ENCODE results near the gene PAFAH1B1. TPM values are rescaled to one million over a fixed set of nuclear protein-coding genes. Genes with fewer than 3 reads are reported as not detected.
A peak's percentile ranks its signal among the peaks of the same experiment; 100 is the strongest.
"Not testable (repeated sequence)": the region's sequence is repeated elsewhere in the genome, so short reads cannot be mapped to it uniquely, and the experiment has no call there.

PAFAH1B1 gene
- total RNA-seq, result 100 to 1,000 TPM; 170 to 173 TPM

DNA sequence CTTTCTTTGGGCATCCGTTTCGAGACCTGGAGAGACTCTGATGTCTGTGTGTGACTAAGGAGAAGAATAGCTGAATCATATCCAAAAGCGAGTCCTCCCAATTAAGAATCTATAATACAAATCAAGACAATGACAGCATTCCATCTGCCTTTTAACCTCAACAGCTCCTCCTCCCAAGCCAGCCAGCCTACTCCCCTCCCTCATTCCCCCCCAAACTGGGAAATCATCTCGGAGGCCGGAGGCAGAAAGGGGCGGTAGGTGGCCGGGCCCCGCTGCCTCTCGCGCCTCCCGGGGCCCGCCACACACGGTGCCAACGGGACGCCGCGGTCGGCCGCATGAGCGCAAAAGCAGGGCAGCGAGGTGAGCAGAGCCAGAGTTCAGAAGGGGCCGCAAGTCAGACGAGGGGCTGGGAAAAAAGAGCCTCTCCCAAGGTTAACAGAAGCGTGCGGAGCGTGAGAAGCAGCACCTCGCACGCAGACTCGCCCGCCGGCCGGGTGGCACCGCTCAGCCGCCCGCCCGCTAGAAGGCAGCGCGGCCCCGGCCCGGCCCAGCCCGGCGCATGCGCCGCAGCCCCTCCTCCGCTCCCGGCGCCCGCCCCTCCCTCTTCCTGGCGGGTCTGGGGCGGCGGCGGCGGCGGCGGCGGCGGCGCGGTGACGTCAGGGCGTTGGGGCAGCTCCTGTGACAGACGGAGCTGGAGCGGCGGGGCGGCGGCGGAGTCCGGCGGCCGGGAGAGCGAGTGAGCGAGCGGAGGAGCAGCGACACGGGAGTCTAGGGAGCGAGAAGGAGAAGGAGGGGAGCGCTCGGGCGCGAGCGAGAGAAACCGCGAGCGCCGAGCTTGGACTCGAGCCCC is at the start of gene PAFAH1B1:
TSS of gene PAFAH1B1 (plus strand) at position 684 of the 850 bp plus-strand sequence. CDS start 44,635 bp downstream, outside the sequence.
- Mint-ChIP-seq H3K36me3 (peaks cover 3% of the 10 kb centered on the region), H3K27ac (peak within 1 kb of the TSS; percentile 83), H3K27me3 (no peaks in the 10 kb centered on the region), H3K4me3 (peak within 1 kb of the TSS; percentile 91), H3K4me1 (ENCODE audit: low read depth) (peaks cover 27% of the 10 kb centered on the region), H3K9me3 (no peaks in the 10 kb centered on the region)
- intact Hi-C loops (cut with micrococcal nuclease), result loop anchor here (2.0 to 5.0 kb wide), 2 partner anchors 82 to 191 kb away; partner anchors contain the start of genes METTL16 and MNT
- DNase-seq, result peak; percentile 96
- POLR2A ChIA-PET, result interaction anchor here (1.1 to 1.6 kb wide), 6 partner anchors 60 to 200 kb away, joined by 3 to 18 read pairs (median 4); partner anchors contain the start of gene METTL16
- CTCF ChIA-PET, result interaction anchor here (0.6 to 2.9 kb wide), 7 partner anchors 8 to 455 kb away, joined by 3 to 13 read pairs (median 4); no protein-coding TSS in a partner anchor

DNA sequence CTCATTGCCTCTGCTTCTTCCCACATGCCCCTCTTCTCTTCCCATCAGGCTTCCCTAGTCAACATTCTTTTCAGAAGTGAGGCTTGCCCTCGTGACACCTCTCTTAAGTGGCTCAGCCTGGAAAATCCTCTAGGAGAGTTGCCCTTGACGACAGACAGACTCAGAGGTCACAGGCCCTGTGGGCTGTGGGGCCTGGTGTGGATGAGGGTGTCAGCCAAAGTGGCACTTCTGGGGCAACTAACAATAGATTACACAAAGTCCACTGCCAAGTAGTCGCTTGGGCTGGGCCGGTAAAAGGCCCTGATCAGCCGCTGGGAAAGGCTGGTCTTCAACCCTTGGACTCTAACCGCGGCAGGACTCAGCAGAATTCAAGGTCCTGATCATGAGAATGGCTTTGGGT is 48.1 kb upstream of the PAFAH1B1 start:
- no peak overlapping the region for H3K4me3 Mint-ChIP-seq
- POLR2A ChIA-PET, result no interaction called here
- H3K4me1 Mint-ChIP-seq (ENCODE audit: low read depth), result no peaks in the 10 kb centered on the region
- peaks cover 1% of the 10 kb centered on the region for H3K27me3 Mint-ChIP-seq
- CTCF ChIA-PET, result no interaction called here
- intact Hi-C loops (cut with micrococcal nuclease), result no loop called here
- H3K36me3 Mint-ChIP-seq, result no peaks in the 10 kb centered on the region
- no peak for DNase-seq
- no peaks in the 10 kb centered on the region for H3K9me3 Mint-ChIP-seq
- no peak overlapping the region for H3K27ac Mint-ChIP-seq

GRCh38 chr17:2547176-2547575 is 46.3 kb upstream of the PAFAH1B1 start:
- Mint-ChIP-seq H3K36me3 (no peaks in the 10 kb centered on the region), H3K4me3 (no peak overlapping the region), H3K27ac (no peak overlapping the region), H3K4me1 (ENCODE audit: low read depth) (no peaks in the 10 kb centered on the region), H3K27me3 (peaks cover 3% of the 10 kb centered on the region), H3K9me3 (no peaks in the 10 kb centered on the region)
- CTCF ChIA-PET, result no interaction called here
- no peak for DNase-seq
- POLR2A ChIA-PET, result no interaction called here
- intact Hi-C loops (cut with micrococcal nuclease), result no loop called here

DNA sequence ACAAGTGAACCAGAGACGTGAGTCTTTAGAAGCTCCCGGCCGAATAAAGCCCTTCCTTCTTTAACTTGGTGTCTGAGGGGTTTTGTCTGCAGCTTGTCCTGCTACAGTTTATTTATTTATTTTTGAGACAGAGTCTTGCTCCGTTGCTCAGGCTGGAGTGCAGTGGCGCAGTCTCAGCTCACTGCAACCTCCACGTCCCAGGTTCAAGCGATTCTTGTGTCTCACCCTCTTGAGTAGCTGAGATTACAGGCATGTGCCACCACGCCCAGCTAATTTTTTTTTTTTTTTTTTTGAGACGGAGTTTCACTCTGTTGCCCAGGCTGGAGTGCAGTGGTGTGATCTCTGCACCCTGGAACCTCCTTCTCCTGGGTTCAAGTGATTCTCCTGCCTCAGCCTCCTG is 45.4 kb upstream of the PAFAH1B1 start:
- H3K9me3 Mint-ChIP-seq; H3K4me1 Mint-ChIP-seq (ENCODE audit: low read depth); POLR2A ChIA-PET; H3K36me3 Mint-ChIP-seq; intact Hi-C loops (cut with micrococcal nuclease); H3K27me3 Mint-ChIP-seq; H3K4me3 Mint-ChIP-seq; H3K27ac Mint-ChIP-seq; DNase-seq: not testable (repeated sequence)
- CTCF ChIA-PET, result interaction anchor here (1.2 kb wide), 1 partner anchor 166 kb away, joined by 3 read pairs; no protein-coding TSS in a partner anchor

GRCh38 chr17:2549392-2550211 is 43.9 kb upstream of the PAFAH1B1 start:
- ChIA-PET POLR2A (no interaction called here), CTCF (no interaction called here)
- peaks cover 3% of the 10 kb centered on the region for H3K27me3 Mint-ChIP-seq

DNA sequence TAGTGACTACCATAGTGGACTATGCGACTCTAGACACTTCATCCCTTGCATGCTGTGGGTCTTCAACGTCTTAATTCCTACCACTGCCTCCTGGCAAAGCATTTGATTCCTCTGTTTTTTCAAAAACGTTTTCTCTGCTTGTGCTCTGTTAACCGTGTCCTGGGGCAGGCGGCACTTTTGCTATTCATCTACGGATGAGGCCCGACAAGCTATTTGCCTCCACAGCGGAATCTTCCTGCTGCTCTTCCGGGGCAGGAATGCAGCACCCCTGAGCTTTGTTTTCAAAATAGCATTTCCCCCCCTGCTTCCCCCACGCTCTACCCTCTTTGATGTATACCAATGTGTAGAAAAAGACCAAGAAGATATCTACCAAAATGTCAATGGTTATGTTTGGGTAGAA is 42.0 kb upstream of the PAFAH1B1 start:
- no peak overlapping the region for H3K27ac Mint-ChIP-seq
- H3K27me3 Mint-ChIP-seq, result peaks cover 3% of the 10 kb centered on the region
- intact Hi-C loops (cut with micrococcal nuclease), result no loop called here
- no peaks in the 10 kb centered on the region for H3K4me1 Mint-ChIP-seq (ENCODE audit: low read depth)
- no peaks in the 10 kb centered on the region for H3K36me3 Mint-ChIP-seq
- no peak overlapping the region for H3K4me3 Mint-ChIP-seq
- ChIA-PET POLR2A (no interaction called here), CTCF (no interaction called here)
- H3K9me3 Mint-ChIP-seq, result no peaks in the 10 kb centered on the region
- DNase-seq, result no peak

More at GRCh38 chr17:2549392-2550211, 43.9 kb upstream of the PAFAH1B1 start:
- intact Hi-C loops (cut with micrococcal nuclease), result no loop called here
- Mint-ChIP-seq H3K4me3 (no peak overlapping the region), H3K36me3 (no peaks in the 10 kb centered on the region), H3K4me1 (ENCODE audit: low read depth) (no peaks in the 10 kb centered on the region), H3K9me3 (no peaks in the 10 kb centered on the region), H3K27ac (no peak overlapping the region)
- DNase-seq, result no peak

DNA sequence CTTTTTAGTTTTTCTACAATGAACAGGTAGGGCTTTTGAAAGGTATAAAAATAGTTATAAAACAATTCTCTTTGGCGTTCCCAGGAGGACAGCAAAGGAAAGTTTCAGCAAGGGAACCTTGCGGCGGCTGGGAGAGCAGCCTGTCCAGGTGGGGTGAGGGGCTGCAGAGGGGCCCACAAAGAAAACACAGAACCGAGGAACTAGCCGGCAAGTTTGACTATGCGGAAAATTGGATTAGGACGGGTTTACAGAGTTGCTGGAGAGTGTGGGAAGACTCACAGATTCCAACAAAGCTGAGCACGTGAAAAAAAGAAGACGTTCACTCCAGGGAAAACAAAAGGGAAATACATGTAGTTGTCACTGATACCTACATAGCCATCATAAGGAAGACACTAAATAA is 41.5 kb upstream of the PAFAH1B1 start:
- Mint-ChIP-seq H3K36me3 (no peaks in the 10 kb centered on the region), H3K4me1 (ENCODE audit: low read depth) (no peaks in the 10 kb centered on the region), H3K27me3 (peaks cover 3% of the 10 kb centered on the region), H3K9me3 (no peaks in the 10 kb centered on the region), H3K27ac (no peak overlapping the region), H3K4me3 (no peak overlapping the region)
- CTCF ChIA-PET, result no interaction called here
- intact Hi-C loops (cut with micrococcal nuclease), result no loop called here
- POLR2A ChIA-PET, result no interaction called here
- DNase-seq, result no peak

DNA sequence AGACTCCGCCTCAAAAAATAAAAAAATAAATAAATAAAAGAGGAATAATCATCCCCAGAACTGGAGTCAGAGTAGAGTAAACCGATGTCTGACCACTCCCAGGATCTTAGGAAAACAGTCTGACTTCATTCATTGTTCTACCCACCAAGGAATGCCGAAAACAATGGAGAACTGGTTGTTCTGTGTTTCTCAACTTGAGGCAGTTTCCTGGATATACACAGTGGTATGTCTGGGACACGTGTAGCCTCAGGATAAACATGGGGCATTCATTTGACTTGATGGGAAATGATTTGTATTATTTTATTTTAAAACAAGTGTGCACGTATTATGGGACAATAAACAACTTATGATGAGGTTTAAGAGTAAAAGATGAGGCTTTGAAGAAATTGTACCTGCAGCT is 32.8 kb upstream of the PAFAH1B1 start:
- no peak overlapping the region for H3K4me3 Mint-ChIP-seq
- H3K9me3 Mint-ChIP-seq, result peaks cover 5% of the 10 kb centered on the region
- no peak for DNase-seq
- CTCF ChIA-PET, result no interaction called here
- no peaks in the 10 kb centered on the region for H3K36me3 Mint-ChIP-seq
- peaks cover 3% of the 10 kb centered on the region for H3K27me3 Mint-ChIP-seq
- peaks cover 3% of the 10 kb centered on the region for H3K4me1 Mint-ChIP-seq (ENCODE audit: low read depth)
- H3K27ac Mint-ChIP-seq, result no peak overlapping the region
- intact Hi-C loops (cut with micrococcal nuclease), result no loop called here
- POLR2A ChIA-PET, result no interaction called here

DNA sequence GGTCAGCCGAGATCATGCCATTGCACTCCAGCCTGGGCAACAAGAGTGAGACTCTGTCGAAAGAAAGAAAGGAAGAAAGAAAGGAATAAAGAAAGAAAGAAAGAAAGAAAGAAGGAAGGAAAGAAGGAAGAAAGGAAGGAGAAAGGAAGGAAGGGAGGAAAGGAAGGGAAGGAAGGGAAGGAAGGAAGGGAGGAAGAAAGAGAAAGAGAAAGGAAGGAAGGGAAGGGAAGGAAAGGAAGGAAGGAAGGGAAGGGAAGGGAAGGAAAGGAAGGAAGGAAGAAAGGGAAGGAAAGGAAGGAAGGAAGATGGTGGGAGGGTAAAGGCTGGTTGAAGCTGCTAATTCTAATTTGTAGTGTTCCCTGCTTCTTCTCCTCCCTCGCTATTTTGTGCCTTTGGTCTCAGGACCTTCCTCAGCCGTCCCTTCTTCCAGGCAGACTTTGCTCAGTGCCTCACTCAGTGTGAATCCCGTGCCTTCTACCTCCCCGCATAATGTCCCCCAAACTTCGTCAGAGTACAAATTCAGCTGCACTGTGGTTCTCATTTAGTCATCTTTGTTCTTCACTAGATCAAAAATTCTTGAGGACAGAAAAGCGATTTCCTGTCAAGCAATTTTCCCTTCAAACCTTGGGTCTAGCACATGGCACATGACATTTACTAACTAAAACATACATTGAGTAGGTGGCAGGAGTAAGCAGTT is 31.1 kb upstream of the PAFAH1B1 start:
- intact Hi-C loops (cut with micrococcal nuclease), result no loop called here
- ChIA-PET CTCF (interaction anchor here (1.0 kb wide), 1 partner anchor 146 kb away, joined by 5 read pairs; no protein-coding TSS in a partner anchor), POLR2A (no interaction called here)
- Mint-ChIP-seq H3K27me3 (peaks cover 3% of the 10 kb centered on the region), H3K36me3 (no peaks in the 10 kb centered on the region), H3K4me1 (ENCODE audit: low read depth) (peaks cover 3% of the 10 kb centered on the region), H3K4me3 (no peak overlapping the region), H3K27ac (no peak overlapping the region), H3K9me3 (peaks cover 5% of the 10 kb centered on the region)
- DNase-seq, result no peak

DNA sequence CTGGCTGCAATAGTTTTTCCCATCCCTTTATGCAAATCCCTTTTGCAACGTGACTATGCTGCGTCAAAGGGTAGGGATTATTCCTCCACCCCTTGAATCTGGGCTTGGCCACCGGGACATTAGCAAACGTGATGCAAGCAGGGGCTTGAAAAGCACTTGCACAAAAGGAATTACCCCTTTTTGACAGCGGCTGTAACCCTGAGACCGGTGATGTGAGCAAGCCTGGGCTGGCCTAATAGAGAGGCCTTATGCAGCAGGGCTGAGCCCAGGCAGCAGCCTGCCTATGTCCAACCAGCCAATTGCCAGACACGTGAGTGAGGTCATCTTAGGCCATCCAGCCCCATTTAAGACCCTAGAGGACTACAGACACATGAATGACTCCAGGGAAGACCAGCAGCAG is 30.4 kb upstream of the PAFAH1B1 start:
- Mint-ChIP-seq H3K36me3 (no peaks in the 10 kb centered on the region), H3K27ac (no peak overlapping the region), H3K4me1 (ENCODE audit: low read depth) (peaks cover 3% of the 10 kb centered on the region), H3K4me3 (no peak overlapping the region), H3K9me3 (peaks cover 5% of the 10 kb centered on the region), H3K27me3 (peaks cover 3% of the 10 kb centered on the region)
- no peak for DNase-seq
- POLR2A ChIA-PET, result no interaction called here
- CTCF ChIA-PET, result no interaction called here
- intact Hi-C loops (cut with micrococcal nuclease), result no loop called here

DNA sequence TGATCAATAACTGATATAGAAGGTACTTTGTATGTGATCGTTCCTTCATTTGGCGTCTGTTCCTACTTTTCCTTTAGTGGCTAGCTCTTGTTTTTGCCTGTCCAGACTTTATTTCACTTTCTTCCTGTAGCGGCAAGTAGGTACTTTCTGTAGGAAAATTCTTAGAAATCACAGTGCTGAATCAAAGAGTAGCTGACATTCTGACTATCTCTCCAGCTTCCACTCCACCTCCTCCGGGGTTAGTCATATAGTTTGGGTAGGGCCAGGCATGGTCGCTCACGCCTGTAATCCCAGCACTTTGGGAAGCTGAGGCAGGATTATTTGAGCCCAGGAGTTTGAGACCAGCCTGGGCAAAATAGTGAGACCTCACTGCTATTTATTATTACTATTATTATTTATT is 29.9 kb upstream of the PAFAH1B1 start:
- Mint-ChIP-seq H3K27me3 (peaks cover 3% of the 10 kb centered on the region), H3K4me1 (ENCODE audit: low read depth) (peaks cover 3% of the 10 kb centered on the region), H3K9me3 (peaks cover 5% of the 10 kb centered on the region), H3K4me3 (no peak overlapping the region), H3K36me3 (no peaks in the 10 kb centered on the region), H3K27ac (no peak overlapping the region)
- CTCF ChIA-PET, result no interaction called here
- DNase-seq, result no peak
- POLR2A ChIA-PET, result no interaction called here
- intact Hi-C loops (cut with micrococcal nuclease), result no loop called here

DNA sequence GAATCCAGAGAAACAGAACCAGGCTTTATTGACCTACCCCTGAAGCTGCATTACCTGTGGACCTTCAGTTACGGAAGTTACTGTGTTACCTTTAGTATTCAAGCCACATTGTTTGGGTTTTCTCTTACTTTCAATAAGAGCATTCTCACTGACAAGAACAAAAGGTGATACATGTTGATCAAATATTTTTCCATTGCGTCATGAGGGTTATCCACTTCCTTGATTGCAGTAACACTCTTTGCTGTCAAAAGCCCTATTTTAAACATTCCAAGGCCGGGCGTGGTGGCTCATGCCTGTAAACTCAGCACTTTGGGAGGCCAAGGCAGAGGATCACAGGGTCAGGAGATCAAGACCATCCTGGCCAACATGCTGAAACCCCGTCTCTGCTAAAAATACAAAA is 28.6 kb upstream of the PAFAH1B1 start:
- intact Hi-C loops (cut with micrococcal nuclease), result no loop called here
- CTCF ChIA-PET, result no interaction called here
- Mint-ChIP-seq H3K36me3 (no peaks in the 10 kb centered on the region), H3K4me1 (ENCODE audit: low read depth) (peaks cover 3% of the 10 kb centered on the region), H3K27me3 (peaks cover 3% of the 10 kb centered on the region), H3K9me3 (peaks cover 5% of the 10 kb centered on the region), H3K4me3 (no peak overlapping the region), H3K27ac (no peak overlapping the region)
- DNase-seq, result no peak
- POLR2A ChIA-PET, result no interaction called here

Data from activated CD4-positive, alpha-beta memory T cell treated with anti-CD3 and anti-CD28 coated beads for 36 hours (primary cell).